GM23338 (cell line): Measurements from ENCODE around the gene KDM1A.

ENCODE experiments used
- CTCF ChIP-seq, 2 experiments: fragments of 200-600 bp in 1 of 2; sonication (generic) in 1 of 2; conservative IDR thresholded peaks; 2 replicates each; pipeline versions ENCODE4 v1.5.1 to v1.6.1; 2016 to 2017; ENCODE audit warnings: antibody characterized with exemption in 2 of 2, low read depth in 2 of 2, mild to moderate bottlenecking in 2 of 2, moderate library complexity in 1 of 2
- EZH2phosphoT487 ChIP-seq: fragments of 200-600 bp; sonication (generic); IDR thresholded peaks from one replicate; pipeline ENCODE4 v1.8.1; 2018; ENCODE audit warnings: antibody characterized with exemption; ENCODE audit not compliant: unreplicated experiment

- TF ChIP-seq CTCF (conservative IDR thresholded peaks at IDR 0.05; ENCODE audit: low read depth in 2 of 2), result no peak
- TF ChIP-seq EZH2phosphoT487, result no peak
Measured at GRCh38 chr1:23066075-23066474, 46.8 kb downstream of the KDM1A start.
